Brain microvascular endothelial cell (primary cell): ENCODE data around the gene TLN1.

ENCODE experiments used
- DNase-seq: peaks from one replicate; pipeline ENCODE4 v3.0.0-alpha.2; 2020
- H3K27ac ChIP-seq: fragments of 250-450 bp; sonication (Bioruptor Pico); 2 replicates; pipeline ENCODE4 v1.5.1; 2020; ENCODE audit warnings: mild to moderate bottlenecking, moderate library complexity
- H3K27me3 ChIP-seq: fragments of 250-450 bp; sonication (Bioruptor Pico); replicated peaks from 2 replicates; pipeline ENCODE4 v1.5.1; 2020; ENCODE audit warnings: mild to moderate bottlenecking
- H3K36me3 ChIP-seq: fragments of 250-450 bp; sonication (Bioruptor Pico); replicated peaks from 2 replicates; pipeline ENCODE4 v1.5.1; 2020; ENCODE audit warnings: mild to moderate bottlenecking
- H3K4me3 ChIP-seq: 2 replicates; pipeline ENCODE4 v1.5.1; 2011; ENCODE audit warnings: low read depth, mild to moderate bottlenecking, control low read depth, low read length, moderate library complexity
- CTCF ChIP-seq: IDR thresholded peaks from 2 replicates; pipeline ENCODE4 v1.5.1; 2011; ENCODE audit warnings: low read depth, mild to moderate bottlenecking, moderate library complexity, low read length, control low read depth, inconsistent platforms; ENCODE audit errors: missing control alignments
- in situ Hi-C: cut with HindIII; loops from 2 replicates; pipeline ENCODE4 v1.10.0; 2017; ENCODE audit warnings: low sequenced_read_pairs, low pct_ligation_motif_present

Gene TLN1

GRCh38 chr9:35689542-35690293 is 42.3 kb downstream of the TLN1 start, which contains the start of gene TPM2:
TPM2 (minus strand) TSS chr9:35689925; CDS start chr9:35689817, 108 bp downstream.
- TF ChIP-seq CTCF: no peak
- Histone ChIP-seq H3K27ac (peak within 1 kb of the TSS; percentile 79), H3K4me3 (peak within 1 kb of the TSS; percentile 90), H3K36me3 (peaks cover 38% of the 10 kb centered on the region), H3K27me3 (no peaks in the 10 kb centered on the region)
- in situ Hi-C loops: no loop called here
- peak; percentile 68 for DNase-seq

- Histone ChIP-seq H3K27me3 (no peaks in the 10 kb centered on the region), H3K27ac (peak overlapping the region; percentile 79), H3K4me3 (peak overlapping the region; percentile 90), H3K36me3 (peaks cover 47% of the 10 kb centered on the region)
- peak; percentile 53 for DNase-seq
- no peak for TF ChIP-seq CTCF
- in situ Hi-C loops: no loop called here
Measured at GRCh38 chr9:35688558-35689541, 43.1 kb downstream of the TLN1 start.

GRCh38 chr9:35687972-35688557 is 43.9 kb downstream of the TLN1 start:
- no peak for TF ChIP-seq CTCF
- in situ Hi-C loops: no loop called here
- peak overlapping the region; percentile 2 for H3K27ac ChIP-seq

GRCh38 chr9:35687306-35687705 is 44.7 kb downstream of the TLN1 start:
- H3K27me3 ChIP-seq: no peaks in the 10 kb centered on the region
- in situ Hi-C loops: no loop called here
- peaks cover 60% of the 10 kb centered on the region for H3K36me3 ChIP-seq
- TF ChIP-seq CTCF: no peak
- no peak overlapping the region for H3K27ac ChIP-seq
- H3K4me3 ChIP-seq: peak overlapping the region; percentile 90
- DNase-seq: no peak

More at GRCh38 chr9:35687972-35688557, 43.9 kb downstream of the TLN1 start:
- H3K36me3 ChIP-seq: peaks cover 53% of the 10 kb centered on the region
- no peak for DNase-seq
- no peaks in the 10 kb centered on the region for H3K27me3 ChIP-seq
- H3K4me3 ChIP-seq: peak overlapping the region; percentile 90

GRCh38 chr9:35686222-35687203 is 45.5 kb downstream of the TLN1 start:
- H3K4me3 ChIP-seq: peak overlapping the region; percentile 90
- TF ChIP-seq CTCF: no peak
- no peak overlapping the region for H3K27ac ChIP-seq
- peaks cover 68% of the 10 kb centered on the region for H3K36me3 ChIP-seq
- DNase-seq: no peak
- H3K27me3 ChIP-seq: no peaks in the 10 kb centered on the region
- in situ Hi-C loops: no loop called here
